ENCODE measurements around the gene AUH.

GRCh38 chr9:91392435-91392834 is 30.7 kb upstream of the AUH start:
- TF ChIP-seq POLR2A (IDR thresholded peaks at IDR 0.05) (no peak), CTCF (IDR thresholded peaks at IDR 0.05 in 4 of 5, conservative IDR thresholded peaks at IDR 0.05 in 1 of 5) (no peak)
